ENCODE results near the gene RD3L. TPM values are rescaled to one million over a fixed set of nuclear protein-coding genes. Genes with fewer than 3 reads are reported as not detected.

The RD3L gene
- not detected in 2 replicates for total RNA-seq (2012; rRNA removed)
- polyA plus RNA-seq (2012; rRNA removed), result not detected in 2 replicates
- not detected in 2 replicates for polyA plus RNA-seq (2012; cell fraction: cytosol; rRNA removed)
- polyA plus RNA-seq (2012; cell fraction: nucleus; rRNA removed; ENCODE audit: low replicate concordance), result not detected in 2 replicates
- Bru-seq, nascent RNA, result not detected
- not detected for BruChase-seq, experiment 1, labeled RNA remaining after a 6-hour chase
- BruChase-seq, experiment 2, labeled RNA remaining after a 2-hour chase, result not detected
- long read RNA-seq, result 0 reads

DNA sequence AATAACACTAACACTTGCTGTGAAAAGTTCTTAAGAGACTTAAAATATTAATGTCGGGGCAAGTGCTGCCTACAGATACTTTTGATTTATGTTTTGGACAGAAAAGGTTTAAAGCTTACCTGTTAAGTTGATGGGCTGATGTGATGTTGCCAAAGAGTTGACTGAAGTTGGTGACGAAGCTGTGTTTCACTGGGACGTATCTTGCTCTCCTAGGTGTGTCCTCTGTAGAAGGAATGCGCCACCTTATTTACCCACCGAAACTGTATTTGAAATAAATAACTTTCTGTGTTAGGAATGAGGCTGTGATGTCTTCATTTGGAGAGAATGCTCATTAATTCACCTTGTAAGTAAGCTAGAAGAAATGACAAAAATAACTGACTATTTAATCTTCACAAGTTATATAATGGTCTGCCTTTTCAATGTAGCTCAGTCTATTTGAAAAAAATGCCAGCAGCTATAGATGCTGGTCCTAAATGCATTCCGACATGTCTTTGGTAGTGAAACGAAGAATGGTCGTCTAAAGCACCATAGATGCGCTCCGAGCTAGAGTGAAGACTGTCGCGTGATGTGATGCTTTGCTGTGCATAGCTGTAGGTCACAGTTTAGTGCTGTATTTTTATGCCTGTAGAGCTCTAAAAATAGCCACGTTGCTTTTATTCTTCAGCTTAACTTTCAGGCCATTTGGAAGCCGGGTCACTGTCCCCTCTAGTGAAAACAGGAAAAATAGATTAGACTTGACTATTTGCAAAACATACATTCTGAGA is at the start of gene RD3L:
TSS of gene RD3L (minus strand) at position 557 of the 764 bp plus-strand sequence. CDS start 834 bp downstream, outside the sequence.
- H3K4ac ChIP-seq (ENCODE audit: low read depth, low read length), result no peak within 1 kb of the TSS
- in situ Hi-C loops (cut with MboI; ENCODE audit: low sequenced_read_pairs) (no loop called here), intact Hi-C loops (cut with micrococcal nuclease) (no loop called here), dilution Hi-C loops (cut with HindIII; ENCODE audit: low sequenced_read_pairs, unreplicated experiment) (no loop called here)
- H2AK5ac ChIP-seq (ENCODE audit: low read depth, low read length), result no peak within 1 kb of the TSS
- H3K9ac ChIP-seq (ENCODE audit: low read depth, low read length), result no peak within 1 kb of the TSS
- H3K27ac ChIP-seq (ENCODE audit: insufficient read depth, low read length), result no peak within 1 kb of the TSS
- no peak for DNase-seq
- no peak within 1 kb of the TSS for H4K8ac ChIP-seq (ENCODE audit: low read depth in 2 of 2, low read length in 2 of 2)
- no peaks in the 10 kb centered on the region for H3K9me3 ChIP-seq (ENCODE audit: control insufficient read depth, insufficient read depth, low read length)
- H3K27me3 ChIP-seq (ENCODE audit: control insufficient read depth, insufficient read depth, low read length), result peaks cover 15% of the 10 kb centered on the region
- H3K18ac ChIP-seq (ENCODE audit: low read depth, low read length), result no peak within 1 kb of the TSS
- no peaks in the 10 kb centered on the region for H3K79me1 ChIP-seq (ENCODE audit: low read depth in 1 of 2, low read length in 2 of 2)
- no peaks in the 10 kb centered on the region for H4K20me1 ChIP-seq (ENCODE audit: insufficient read depth, low read length)
- BruUV-seq (replicated peaks), result no TSS peak
- H3K4me3 ChIP-seq (ENCODE audit: insufficient read depth, low read depth, low read length), result no peak within 1 kb of the TSS
- H3K56ac ChIP-seq (ENCODE audit: extremely low read depth, insufficient read depth, low read length), result no peak within 1 kb of the TSS
- no peak within 1 kb of the TSS for H3K14ac ChIP-seq (replicated peaks; ENCODE audit: low read depth, low read length)
- H2AK9ac ChIP-seq (replicated peaks; ENCODE audit: low read depth, low read length, poor library complexity), result no peak within 1 kb of the TSS
- no peaks in the 10 kb centered on the region for H3K36me3 ChIP-seq (ENCODE audit: control insufficient read depth, insufficient read depth, low read length)
- H3K4me2 ChIP-seq (ENCODE audit: low read depth, low read length), result no peak within 1 kb of the TSS
- CTCF ChIA-PET, result interaction anchor here (1.1 kb wide), 1 partner anchor 9 kb away, joined by 3 read pairs; no protein-coding TSS in a partner anchor
- no peak within 1 kb of the TSS for H3K23ac ChIP-seq (ENCODE audit: low read depth, low read length)
- no peak for ATAC-seq (ENCODE audit: low read depth)
- H3K9me1 ChIP-seq (ENCODE audit: insufficient read depth, low read length), result no peaks in the 10 kb centered on the region
- H4K5ac ChIP-seq (ENCODE audit: low read depth, low read length), result no peak within 1 kb of the TSS
- no CpG with 5 or more reads among the region's 14 CpGs for WGBS, 2 experiments (ENCODE audit: extremely low coverage in 2 of 2, insufficient read length in 1 of 2)
- TF ChIP-seq MAZ (IDR thresholded peaks at IDR 0.05; ENCODE audit: borderline replicate concordance, low read depth, low read length) (no peak), RAD21 (IDR thresholded peaks at IDR 0.05; ENCODE audit: low read length) (no peak), MAFK (IDR thresholded peaks at IDR 0.05; ENCODE audit: low read depth, low read length) (no peak), SMC3 (IDR thresholded peaks at IDR 0.05; ENCODE audit: low read depth, low read length) (no peak), RFX5 (IDR thresholded peaks at IDR 0.05; ENCODE audit: low read depth, low read length) (no peak), CHD1 (IDR thresholded peaks at IDR 0.05; ENCODE audit: low read depth, low read length) (no peak), CEBPB (IDR thresholded peaks at IDR 0.05; ENCODE audit: low read depth, low read length) (no peak), POLR2A (IDR thresholded peaks at IDR 0.05; ENCODE audit: low read depth, low read length) (no peak)
- TF ChIP-seq, protein P1, sequence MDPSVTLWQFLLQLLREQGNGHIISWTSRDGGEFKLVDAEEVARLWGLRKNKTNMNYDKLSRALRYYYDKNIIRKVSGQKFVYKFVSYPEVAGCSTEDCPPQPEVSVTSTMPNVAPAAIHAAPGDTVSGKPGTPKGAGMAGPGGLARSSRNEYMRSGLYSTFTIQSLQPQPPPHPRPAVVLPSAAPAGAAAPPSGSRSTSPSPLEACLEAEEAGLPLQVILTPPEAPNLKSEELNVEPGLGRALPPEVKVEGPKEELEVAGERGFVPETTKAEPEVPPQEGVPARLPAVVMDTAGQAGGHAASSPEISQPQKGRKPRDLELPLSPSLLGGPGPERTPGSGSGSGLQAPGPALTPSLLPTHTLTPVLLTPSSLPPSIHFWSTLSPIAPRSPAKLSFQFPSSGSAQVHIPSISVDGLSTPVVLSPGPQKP (IDR thresholded peaks at IDR 0.05; ENCODE audit: borderline replicate concordance, low read depth, low read length), result no peak
- TF ChIP-seq, protein P2, sequence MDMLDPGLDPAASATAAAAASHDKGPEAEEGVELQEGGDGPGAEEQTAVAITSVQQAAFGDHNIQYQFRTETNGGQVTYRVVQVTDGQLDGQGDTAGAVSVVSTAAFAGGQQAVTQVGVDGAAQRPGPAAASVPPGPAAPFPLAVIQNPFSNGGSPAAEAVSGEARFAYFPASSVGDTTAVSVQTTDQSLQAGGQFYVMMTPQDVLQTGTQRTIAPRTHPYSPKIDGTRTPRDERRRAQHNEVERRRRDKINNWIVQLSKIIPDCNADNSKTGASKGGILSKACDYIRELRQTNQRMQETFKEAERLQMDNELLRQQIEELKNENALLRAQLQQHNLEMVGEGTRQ (IDR thresholded peaks at IDR 0.05; ENCODE audit: low read depth, low read length), result no peak
- no peak within 1 kb of the TSS for H2BK120ac ChIP-seq (ENCODE audit: low read depth, low read length)
- no peak within 1 kb of the TSS for H4K91ac ChIP-seq (ENCODE audit: insufficient read depth, low read depth, low read length)
- no peak within 1 kb of the TSS for H2AFZ ChIP-seq (replicated peaks; ENCODE audit: low read length, poor library complexity)
- no peak within 1 kb of the TSS for H2BK5ac ChIP-seq (ENCODE audit: low read depth, low read length, poor library complexity, severe bottlenecking)
- no peak within 1 kb of the TSS for H2BK15ac ChIP-seq (ENCODE audit: low read depth, low read length)
- no peak within 1 kb of the TSS for H2BK20ac ChIP-seq (ENCODE audit: low read depth, low read length)
- H3K4me1 ChIP-seq (ENCODE audit: control insufficient read depth, insufficient read depth, low read length), result no peaks in the 10 kb centered on the region
- POLR2A ChIA-PET (ENCODE audit: unreplicated experiment), result no interaction called here
